ENCODE data around the gene PLCH1. TPM values are rescaled to one million over a fixed set of nuclear protein-coding genes. Genes with fewer than 3 reads are reported as not detected.

The PLCH1 gene
- total and polyA plus RNA-seq, 9 of the 15 experiments (the other 6 are each of a cell fraction or from before 2014, with no cell fraction given): 0.17 to 0.62 (median 0.40) TPM

DNA sequence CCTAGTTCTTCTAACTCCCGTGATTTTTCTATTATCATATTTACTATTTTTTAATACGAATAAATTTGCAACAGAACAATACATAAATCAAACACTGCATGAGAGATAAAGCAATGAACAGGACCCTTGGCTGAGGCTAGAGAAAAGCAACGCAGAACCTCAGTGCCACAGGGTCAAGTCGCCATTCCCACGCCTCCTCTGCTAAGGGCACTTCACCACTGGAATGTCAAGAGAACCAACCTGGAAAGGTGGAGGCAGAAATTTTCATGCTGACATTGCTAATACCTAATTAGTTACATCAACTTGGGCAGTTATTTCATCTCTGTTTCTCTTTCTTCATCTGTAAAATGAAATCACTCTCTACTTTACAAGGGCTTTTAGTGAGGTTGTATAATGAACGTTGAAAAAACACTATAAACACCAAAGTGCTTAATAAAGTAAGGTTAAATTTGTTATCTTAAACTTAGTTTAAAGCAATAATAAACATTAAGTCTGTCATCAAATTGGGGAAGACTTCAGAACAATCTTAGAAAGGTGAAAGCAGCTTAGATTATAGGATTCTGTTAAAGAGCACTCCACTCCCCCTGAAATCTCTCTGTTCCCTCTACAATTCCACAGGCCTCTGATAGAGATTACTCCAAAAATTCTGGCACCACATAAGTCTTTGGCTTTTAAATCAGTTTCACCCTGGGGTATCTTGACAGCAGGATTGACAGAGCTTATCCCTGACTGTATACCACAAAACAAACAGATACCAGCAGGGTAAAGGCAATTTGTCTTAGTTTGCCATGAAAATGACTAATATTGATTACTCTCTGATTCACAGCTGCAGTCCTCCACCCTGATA lies 41.9 kb downstream of the PLCH1 start (continued):
- TF ChIP-seq NFE2L1 (tag; IDR thresholded peaks at IDR 0.05; ENCODE audit: borderline replicate concordance, low read depth): no peak
- TF ChIP-seq ZNF23 (CRISPR knock-in tag; IDR thresholded peaks at IDR 0.05): no peak

DNA sequence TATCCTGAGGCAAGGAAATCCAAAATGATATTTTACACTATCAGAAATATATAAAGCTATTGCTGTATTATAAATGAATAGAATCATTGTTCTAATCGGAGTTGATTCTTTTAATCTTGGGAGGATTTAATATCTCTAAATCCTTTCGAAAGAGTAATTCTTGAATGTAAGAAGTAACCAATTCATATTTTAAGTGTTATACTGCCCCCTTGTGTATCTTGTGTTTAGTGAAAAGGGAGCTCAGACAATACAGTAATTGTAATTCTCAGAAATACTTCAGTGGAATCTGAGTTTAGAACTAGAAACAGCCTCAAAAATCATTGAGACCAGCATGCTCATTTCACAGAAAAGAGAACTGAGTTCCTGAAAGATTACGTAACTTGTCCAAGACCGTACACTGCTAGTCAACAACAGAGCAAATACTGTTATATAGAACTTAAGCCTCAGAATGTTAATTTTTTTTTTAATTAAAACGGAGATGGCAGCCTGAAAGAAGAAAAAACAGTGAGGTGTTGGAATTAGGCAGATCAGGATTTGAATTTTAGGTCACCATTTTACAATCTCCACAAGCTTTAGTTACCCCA lies 42.9 kb downstream of the PLCH1 start:
- Histone ChIP-seq H3K27ac (ENCODE audit: extremely low read depth, low read depth, low read length) (no peak overlapping the region), H3K36me3 (ENCODE audit: control insufficient read depth, insufficient read depth, low read length) (no peaks in the 10 kb centered on the region), H3K4me3 (no peak overlapping the region), H3K4me2 (ENCODE audit: insufficient read depth, low read length) (no peak overlapping the region), H4K20me1 (replicated peaks; ENCODE audit: control insufficient read depth, insufficient read depth, low read length) (no peaks in the 10 kb centered on the region), H3K9me1 (ENCODE audit: control insufficient read depth, insufficient read depth, low read length) (no peaks in the 10 kb centered on the region), H3K27me3 (ENCODE audit: control insufficient read depth in 2 of 2, insufficient read depth in 2 of 2, low read length in 2 of 2) (peaks cover 0 to under 1% of the 10 kb centered on the region in 2 experiments; a peak in 2 of 5 replicates), H3K9ac (ENCODE audit: insufficient read depth in 1 of 2, low read depth in 2 of 2, low read length in 2 of 2) (no peak overlapping the region), H3K79me2 (ENCODE audit: control insufficient read depth, insufficient read depth, low read length) (no peaks in the 10 kb centered on the region), H3K9me3 (replicated peaks; ENCODE audit: control insufficient read depth, insufficient read depth, low read depth, low read length) (no peaks in the 10 kb centered on the region), H3K4me1 (replicated peaks in 1 of 2; ENCODE audit: control insufficient read depth in 2 of 2, insufficient read depth in 2 of 2, low read length in 2 of 2) (no peaks in the 10 kb centered on the region), H2AFZ (ENCODE audit: low read depth, low read length) (0 out of 2 replicates have a peak overlapping the region, but pooled peaks have one; percentile 6)
- CTCF ChIA-PET (ENCODE audit: low intra/inter-chr PET ratio): interaction anchor here (0.8 to 4.0 kb wide), 5 partner anchors 318 to 1367 kb away, joined by 3 to 25 read pairs (median 6); no protein-coding TSS in a partner anchor
- in situ Hi-C loops (cut with MboI) (no loop called here), intact Hi-C loops (cut with micrococcal nuclease) (loop anchor here (1.0 to 10.0 kb wide), 5 partner anchors 320 to 1367 kb away; no protein-coding TSS in a partner anchor)
- DNase-seq (ENCODE audit: extremely low read depth in 1 of 4, low spot score in 3 of 4): peak; percentile 24 to 61 (median 29)
- BruUV-seq (replicated peaks): no TSS peak
- FAIRE-seq: peak; percentile 67
- WGBS (ENCODE audit: insufficient coverage, low coverage, missing lambda C conversion rate): 0% methylated on average over 5 of the region's 5 CpGs
- POLR2A ChIA-PET: interaction anchor here (0.6 to 0.7 kb wide), 2 partner anchors 10 to 176 kb away, joined by 3 read pairs; no protein-coding TSS in a partner anchor
- peak; percentile 88 for ATAC-seq
- TF ChIP-seq, protein P1, sequence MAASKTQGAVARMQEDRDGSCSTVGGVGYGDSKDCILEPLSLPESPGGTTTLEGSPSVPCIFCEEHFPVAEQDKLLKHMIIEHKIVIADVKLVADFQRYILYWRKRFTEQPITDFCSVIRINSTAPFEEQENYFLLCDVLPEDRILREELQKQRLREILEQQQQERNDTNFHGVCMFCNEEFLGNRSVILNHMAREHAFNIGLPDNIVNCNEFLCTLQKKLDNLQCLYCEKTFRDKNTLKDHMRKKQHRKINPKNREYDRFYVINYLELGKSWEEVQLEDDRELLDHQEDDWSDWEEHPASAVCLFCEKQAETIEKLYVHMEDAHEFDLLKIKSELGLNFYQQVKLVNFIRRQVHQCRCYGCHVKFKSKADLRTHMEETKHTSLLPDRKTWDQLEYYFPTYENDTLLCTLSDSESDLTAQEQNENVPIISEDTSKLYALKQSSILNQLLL (CRISPR knock-in tag; IDR thresholded peaks at IDR 0.05; ENCODE audit: borderline replicate concordance): no peak
- TF ChIP-seq SUPT5H (IDR thresholded peaks at IDR 0.05): no peak
- TF ChIP-seq ZNF24 (IDR thresholded peaks at IDR 0.05): no peak
- TF ChIP-seq ZNF121 (CRISPR knock-in tag; conservative IDR thresholded peaks at IDR 0.05): no peak
- TF ChIP-seq NCOA4 (IDR thresholded peaks at IDR 0.05; ENCODE audit: partially characterized antibody): no peak
- TF ChIP-seq DIDO1 (tag; IDR thresholded peaks at IDR 0.05; ENCODE audit: low read depth): no peak
- TF ChIP-seq ZNF184 (CRISPR knock-in tag; IDR thresholded peaks at IDR 0.05): no peak
- TF ChIP-seq, protein P2, sequence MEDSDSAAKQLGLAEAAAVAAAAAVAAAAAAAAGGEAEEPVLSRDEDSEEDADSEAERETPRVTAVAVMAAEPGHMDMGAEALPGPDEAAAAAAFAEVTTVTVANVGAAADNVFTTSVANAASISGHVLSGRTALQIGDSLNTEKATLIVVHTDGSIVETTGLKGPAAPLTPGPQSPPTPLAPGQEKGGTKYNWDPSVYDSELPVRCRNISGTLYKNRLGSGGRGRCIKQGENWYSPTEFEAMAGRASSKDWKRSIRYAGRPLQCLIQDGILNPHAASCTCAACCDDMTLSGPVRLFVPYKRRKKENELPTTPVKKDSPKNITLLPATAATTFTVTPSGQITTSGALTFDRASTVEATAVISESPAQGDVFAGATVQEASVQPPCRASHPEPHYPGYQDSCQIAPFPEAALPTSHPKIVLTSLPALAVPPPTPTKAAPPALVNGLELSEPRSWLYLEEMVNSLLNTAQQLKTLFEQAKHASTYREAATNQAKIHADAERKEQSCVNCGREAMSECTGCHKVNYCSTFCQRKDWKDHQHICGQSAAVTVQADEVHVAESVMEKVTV (CRISPR knock-in tag; IDR thresholded peaks at IDR 0.05): peak; percentile 79
- TF ChIP-seq, protein P3, sequence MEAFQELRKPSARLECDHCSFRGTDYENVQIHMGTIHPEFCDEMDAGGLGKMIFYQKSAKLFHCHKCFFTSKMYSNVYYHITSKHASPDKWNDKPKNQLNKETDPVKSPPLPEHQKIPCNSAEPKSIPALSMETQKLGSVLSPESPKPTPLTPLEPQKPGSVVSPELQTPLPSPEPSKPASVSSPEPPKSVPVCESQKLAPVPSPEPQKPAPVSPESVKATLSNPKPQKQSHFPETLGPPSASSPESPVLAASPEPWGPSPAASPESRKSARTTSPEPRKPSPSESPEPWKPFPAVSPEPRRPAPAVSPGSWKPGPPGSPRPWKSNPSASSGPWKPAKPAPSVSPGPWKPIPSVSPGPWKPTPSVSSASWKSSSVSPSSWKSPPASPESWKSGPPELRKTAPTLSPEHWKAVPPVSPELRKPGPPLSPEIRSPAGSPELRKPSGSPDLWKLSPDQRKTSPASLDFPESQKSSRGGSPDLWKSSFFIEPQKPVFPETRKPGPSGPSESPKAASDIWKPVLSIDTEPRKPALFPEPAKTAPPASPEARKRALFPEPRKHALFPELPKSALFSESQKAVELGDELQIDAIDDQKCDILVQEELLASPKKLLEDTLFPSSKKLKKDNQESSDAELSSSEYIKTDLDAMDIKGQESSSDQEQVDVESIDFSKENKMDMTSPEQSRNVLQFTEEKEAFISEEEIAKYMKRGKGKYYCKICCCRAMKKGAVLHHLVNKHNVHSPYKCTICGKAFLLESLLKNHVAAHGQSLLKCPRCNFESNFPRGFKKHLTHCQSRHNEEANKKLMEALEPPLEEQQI (IDR thresholded peaks at IDR 0.05): no peak
- no peak for TF ChIP-seq ZNF780A (CRISPR knock-in tag; IDR thresholded peaks at IDR 0.05)

Measured in K562 (cell line).